Endothelial cell of umbilical vein (primary cell): ENCODE results near the gene ST8SIA6. TPM values are rescaled to one million over a fixed set of nuclear protein-coding genes. Genes with fewer than 3 reads are reported as not detected.

ENCODE experiments used
- BruUV-seq: library from RNA; stranded (reverse); fragments of 400-500 nt; replicated peaks from 2 replicates; lab custom pipeline; 2021; lab: Mats Ljungman, UMichigan
- CTCF ChIA-PET: fragments of 300-600, 350-600 bp; sonication (Branson Sonifier 250); formaldehyde crosslinking; loops from one replicate; lab custom pipeline; 2021; ENCODE audit warnings: antibody characterized with exemption, inconsistent platforms; lab: Charles Lee
- POLR2A ChIA-PET: fragments of 300-600, 350-600 bp; sonication (Branson Sonifier 250); formaldehyde crosslinking; loops from one replicate; lab custom pipeline; 2021; ENCODE audit warnings: antibody characterized with exemption, inconsistent platforms; lab: Charles Lee
- DNase-seq: peaks from one replicate; pipeline ENCODE4 v3.0.0-alpha.2; 2011; ENCODE audit warnings: low read depth, low spot score
- FAIRE-seq: peaks from 2 replicates; lab custom pipeline; 2011; peaks lifted over from hg19 to GRCh38; lab: Jason Lieb, UNC
- H2AFZ ChIP-seq: 2 replicates; pipeline ENCODE4 v1.6.0; 2012; ENCODE audit warnings: low read depth, low read length, control low read depth, inconsistent platforms
- H3K27ac ChIP-seq: 2 replicates; pipeline ENCODE4 v1.5.1; 2011; ENCODE audit warnings: low read depth, mild to moderate bottlenecking, control low read depth, low read length, moderate library complexity; ENCODE audit not compliant: insufficient read depth
- H3K27me3 ChIP-seq, 2 experiments: 2 replicates each; pipeline versions ENCODE4 v1.6.0 to v1.6.1; 2011; ENCODE audit warnings: low read length in 2 of 2, mixed read lengths in 1 of 2; ENCODE audit not compliant: control insufficient read depth in 2 of 2, insufficient read depth in 2 of 2
- H3K36me3 ChIP-seq, 2 experiments: 2 replicates in 1 of 2; 3 replicates in 1 of 2; pipeline ENCODE4 v1.5.1; 2011; ENCODE audit warnings: low read length in 2 of 2, mild to moderate bottlenecking in 1 of 2, moderate library complexity in 1 of 2; ENCODE audit not compliant: control insufficient read depth in 2 of 2, insufficient read depth in 2 of 2; ENCODE audit errors: extremely low read depth in 1 of 2
- H3K4me1 ChIP-seq: 3 replicates; pipeline ENCODE4 v1.5.1; 2011; ENCODE audit warnings: mild to moderate bottlenecking, low read length; ENCODE audit not compliant: control insufficient read depth, insufficient read depth; ENCODE audit errors: extremely low read depth
- H3K4me2 ChIP-seq: 2 replicates; pipeline ENCODE4 v1.6.1; 2011; ENCODE audit warnings: low read length, control low read depth, mixed read lengths; ENCODE audit not compliant: insufficient read depth
- H3K4me3 ChIP-seq, 3 experiments: fragments of 200-600 bp in 1 of 3; sonication (generic), shearing (Covaris generic) in 1 of 3; replicated peaks in 1 of 3; 2 replicates each; pipeline ENCODE4 v1.5.1; 2011 to 2016; ENCODE audit warnings: control low read depth in 3 of 3, low read length in 3 of 3, mild to moderate bottlenecking in 2 of 3, inconsistent platforms in 1 of 3, low read depth in 1 of 3, moderate library complexity in 1 of 3; ENCODE audit not compliant: insufficient read depth in 1 of 3
- H3K79me2 ChIP-seq: 2 replicates; pipeline ENCODE4 v1.6.0; 2012; ENCODE audit warnings: low read length, inconsistent platforms; ENCODE audit not compliant: control insufficient read depth, insufficient read depth
- H3K9ac ChIP-seq: replicated peaks from 2 replicates; pipeline ENCODE3; 2011; ENCODE audit warnings: low read length, control low read depth; ENCODE audit not compliant: insufficient read depth; ENCODE audit errors: extremely low read depth
- H3K9me1 ChIP-seq: replicated peaks from 3 replicates; pipeline ENCODE4 v1.6.0; 2011; ENCODE audit warnings: mild to moderate bottlenecking, low read length; ENCODE audit not compliant: control insufficient read depth, insufficient read depth; ENCODE audit errors: extremely low read depth
- H3K9me3 ChIP-seq: replicated peaks from 2 replicates; pipeline ENCODE4 v1.5.1; 2012; ENCODE audit warnings: low read length, inconsistent platforms; ENCODE audit not compliant: control insufficient read depth, insufficient read depth
- H4K20me1 ChIP-seq: replicated peaks from 2 replicates; pipeline ENCODE3; 2011; ENCODE audit warnings: mild to moderate bottlenecking, low read length; ENCODE audit not compliant: control insufficient read depth, insufficient read depth; ENCODE audit errors: extremely low read depth
- EZH2 ChIP-seq: IDR thresholded peaks from 2 replicates; pipeline ENCODE4 v1.6.1; 2012; ENCODE audit warnings: borderline replicate concordance, low read depth, mild to moderate bottlenecking, moderate library complexity, low read length, inconsistent platforms; ENCODE audit not compliant: severe bottlenecking
- FOS ChIP-seq: IDR thresholded peaks from 2 replicates; pipeline ENCODE4 v1.6.1; 2011; ENCODE audit warnings: mild to moderate bottlenecking, low read length, moderate library complexity, borderline replicate concordance; ENCODE audit not compliant: insufficient read depth
- GATA2 ChIP-seq: IDR thresholded peaks from 2 replicates; pipeline ENCODE4 v1.7.0; 2011; ENCODE audit warnings: low read depth, mild to moderate bottlenecking, moderate library complexity, mixed read lengths, low read length; ENCODE audit not compliant: insufficient read length, insufficient read depth
- JUN ChIP-seq: IDR thresholded peaks from 2 replicates; pipeline ENCODE4 v1.6.1; 2011; ENCODE audit warnings: borderline replicate concordance, low read depth; ENCODE audit not compliant: insufficient read length, insufficient read depth
- MYC ChIP-seq: IDR thresholded peaks from one replicate; pipeline ENCODE4 v1.6.1; 2011; ENCODE audit warnings: mild to moderate bottlenecking, low read depth, low read length
- POLR2A ChIP-seq: IDR thresholded peaks from 2 replicates; pipeline ENCODE4 v1.6.1; 2012; ENCODE audit warnings: low read depth, mild to moderate bottlenecking, control low read depth, low read length
- POLR2AphosphoS5 ChIP-seq: IDR thresholded peaks from 2 replicates; pipeline ENCODE4 v1.6.1; 2012; ENCODE audit warnings: low read depth, mild to moderate bottlenecking, control low read depth, low read length, moderate library complexity; ENCODE audit not compliant: insufficient read depth
- dilution Hi-C: fragments of 300-500 bp; cut with MboI; formaldehyde crosslinking; loops from one replicate; pipeline ENCODE4 v1.15.0; 2019; ENCODE audit warnings: low sequenced_read_pairs; ENCODE audit not compliant: extremely low pct_ligation_motif_present
- intact Hi-C: fragments of 100-400 bp; cut with micrococcal nuclease; formaldehyde crosslinking; loops from one replicate; pipeline ENCODE4 v1.10.0; 2022
- polyA plus RNA-seq, 4 experiments: library from polyadenylated mRNA; depleted of rRNA in 3 of 4; stranded (reverse) in 3 of 4; unstranded in 1 of 4; fragments of >200 nt; gene quantifications; 2 replicates each; pipeline versions ENCODE4 v1.2.1 to v1.2.3, GENCODE V29; 2011 to 2012; ENCODE audit warnings: missing spikeins in 1 of 4
- total RNA-seq: library from RNA; stranded (reverse); gene quantifications from 2 replicates; pipeline ENCODE4 v1.2.3, GENCODE V29; 2021
- TF ChIP-seq, protein P1 (sequence below), 2 donors: IDR thresholded peaks; 1 replicate in 1 of 2; 2 replicates in 1 of 2; pipeline ENCODE4 v1.5.1; 2011; ENCODE audit warnings: low read length in 2 of 2, mild to moderate bottlenecking in 2 of 2, moderate library complexity in 2 of 2, control low read depth in 1 of 2, inconsistent platforms in 1 of 2, low read depth in 1 of 2; ENCODE audit not compliant: insufficient read depth in 1 of 2; ENCODE audit errors: extremely low read depth in 1 of 2
- TF ChIP-seq, protein P2 (sequence below): IDR thresholded peaks from 2 replicates; pipeline ENCODE4 v1.6.1; 2011; ENCODE audit not compliant: insufficient read depth, insufficient read length

The ST8SIA6 gene
- total and polyA plus RNA-seq, 2 donors (not counting 3 experiments of a cell fraction or from before 2014, with no cell fraction given) = 0.40 to 0.51 TPM

DNA sequence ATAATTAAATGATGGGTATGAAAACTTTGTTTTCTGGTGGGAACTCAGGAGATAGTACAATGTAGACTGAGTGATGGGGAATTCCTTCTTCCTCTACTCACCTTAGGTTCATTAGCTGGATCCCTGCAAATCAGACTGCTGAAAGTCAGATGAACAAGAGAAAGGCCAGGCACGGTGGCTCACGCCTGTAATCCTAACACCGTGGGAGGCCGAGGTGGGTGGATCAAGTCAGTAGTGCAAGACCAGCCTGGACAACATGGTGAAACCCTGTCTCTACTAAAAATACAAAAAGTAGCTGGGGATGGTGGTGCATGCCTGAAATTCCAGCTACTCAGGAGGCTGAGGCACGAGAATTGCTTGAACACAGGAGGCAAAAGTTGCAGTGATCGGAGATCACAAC, 28.7 kb upstream of the ST8SIA6 start:
- TF ChIP-seq POLR2A (no peak), GATA2 (no peak), MYC (no peak), POLR2AphosphoS5 (no peak), FOS (no peak), EZH2 (no peak), JUN (no peak)
- TF ChIP-seq, protein P1, sequence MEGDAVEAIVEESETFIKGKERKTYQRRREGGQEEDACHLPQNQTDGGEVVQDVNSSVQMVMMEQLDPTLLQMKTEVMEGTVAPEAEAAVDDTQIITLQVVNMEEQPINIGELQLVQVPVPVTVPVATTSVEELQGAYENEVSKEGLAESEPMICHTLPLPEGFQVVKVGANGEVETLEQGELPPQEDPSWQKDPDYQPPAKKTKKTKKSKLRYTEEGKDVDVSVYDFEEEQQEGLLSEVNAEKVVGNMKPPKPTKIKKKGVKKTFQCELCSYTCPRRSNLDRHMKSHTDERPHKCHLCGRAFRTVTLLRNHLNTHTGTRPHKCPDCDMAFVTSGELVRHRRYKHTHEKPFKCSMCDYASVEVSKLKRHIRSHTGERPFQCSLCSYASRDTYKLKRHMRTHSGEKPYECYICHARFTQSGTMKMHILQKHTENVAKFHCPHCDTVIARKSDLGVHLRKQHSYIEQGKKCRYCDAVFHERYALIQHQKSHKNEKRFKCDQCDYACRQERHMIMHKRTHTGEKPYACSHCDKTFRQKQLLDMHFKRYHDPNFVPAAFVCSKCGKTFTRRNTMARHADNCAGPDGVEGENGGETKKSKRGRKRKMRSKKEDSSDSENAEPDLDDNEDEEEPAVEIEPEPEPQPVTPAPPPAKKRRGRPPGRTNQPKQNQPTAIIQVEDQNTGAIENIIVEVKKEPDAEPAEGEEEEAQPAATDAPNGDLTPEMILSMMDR (IDR thresholded peaks at IDR 0.05; ENCODE audit: extremely low read depth in 1 of 2, insufficient read depth in 1 of 2, low read depth in 1 of 2, low read length in 2 of 2) = no peak
- TF ChIP-seq, protein P2, sequence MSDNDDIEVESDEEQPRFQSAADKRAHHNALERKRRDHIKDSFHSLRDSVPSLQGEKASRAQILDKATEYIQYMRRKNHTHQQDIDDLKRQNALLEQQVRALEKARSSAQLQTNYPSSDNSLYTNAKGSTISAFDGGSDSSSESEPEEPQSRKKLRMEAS = no peak
- Histone ChIP-seq H3K4me1 (no peaks in the 10 kb centered on the region), H3K27ac (no peak overlapping the region), H3K4me3 (no peak overlapping the region), H3K36me3 (no peaks in the 10 kb centered on the region), H3K9me1 (no peaks in the 10 kb centered on the region), H2AFZ (no peak overlapping the region), H3K9ac (no peak overlapping the region), H3K9me3 (no peaks in the 10 kb centered on the region), H3K27me3 (no peaks in the 10 kb centered on the region), H3K79me2 (no peaks in the 10 kb centered on the region), H3K4me2 (no peak overlapping the region), H4K20me1 (no peaks in the 10 kb centered on the region)
- BruUV-seq = no TSS peak
- dilution Hi-C loops (no loop called here), intact Hi-C loops (no loop called here)
- CTCF ChIA-PET = no interaction called here
- FAIRE-seq (no peak), DNase-seq (no peak)
- POLR2A ChIA-PET = no interaction called here
